Skeletal muscle tissue (tissue), 4 donors: ENCODE measurements around the gene CDKN1A. TPM values are rescaled to one million over a fixed set of nuclear protein-coding genes. Genes with fewer than 3 reads are reported as not detected.
"Not testable (repeated sequence)": the region's sequence is repeated elsewhere in the genome, so short reads cannot be mapped to it uniquely, and the experiment has no call there.

ENCODE experiments used
- H3K27ac ChIP-seq: one replicate; pipeline ENCODE4 v1.7.0; 2013; ENCODE audit warnings: mild to moderate bottlenecking, low read depth, low read length, inconsistent platforms
- H3K27me3 ChIP-seq, 3 donors: one replicate each; pipeline ENCODE4 v1.7.0; 2013; ENCODE audit warnings: low read length in 3 of 3; ENCODE audit not compliant: control insufficient read depth in 3 of 3, insufficient read depth in 3 of 3
- H3K36me3 ChIP-seq, 3 donors: one replicate each; pipeline ENCODE4 v1.7.0; 2013; ENCODE audit warnings: low read length in 3 of 3; ENCODE audit not compliant: control insufficient read depth in 3 of 3, insufficient read depth in 3 of 3
- H3K4me1 ChIP-seq, 3 donors: one replicate each; pipeline ENCODE4 v1.7.0; 2013; ENCODE audit warnings: low read length in 3 of 3, mild to moderate bottlenecking in 3 of 3; ENCODE audit not compliant: control insufficient read depth in 3 of 3, insufficient read depth in 3 of 3
- H3K4me3 ChIP-seq, 3 donors: one replicate each; pipeline ENCODE4 v1.7.0; 2013; ENCODE audit warnings: low read length in 3 of 3
- H3K9ac ChIP-seq, 3 donors: one replicate each; pipeline ENCODE4 v1.7.0; 2013; ENCODE audit warnings: low read length in 3 of 3, mild to moderate bottlenecking in 3 of 3, moderate library complexity in 2 of 3, low read depth in 1 of 3
- H3K9me3 ChIP-seq, 3 donors: one replicate each; pipeline ENCODE4 v1.7.0; 2013; ENCODE audit warnings: low read length in 3 of 3; ENCODE audit not compliant: control insufficient read depth in 3 of 3
- total RNA-seq: library from RNA; depleted of rRNA; stranded (reverse); fragments of >200 nt; gene quantifications from one replicate; pipeline ENCODE4 v1.2.3, GENCODE V29; 2014
- donor health status: Osteomylitis.

Gene CDKN1A
- total RNA-seq, 1 donor from 2014 or later = 62.1 TPM

- no peaks in the 10 kb centered on the region for H3K4me1 ChIP-seq
- H3K9me3 ChIP-seq = no peaks in the 10 kb centered on the region
- H3K9ac ChIP-seq = no peak overlapping the region
- H3K27me3 ChIP-seq = no peaks in the 10 kb centered on the region
- no peak overlapping the region for H3K27ac ChIP-seq
- H3K36me3 ChIP-seq = no peaks in the 10 kb centered on the region
- H3K4me3 ChIP-seq = no peak overlapping the region
These were observed 23.0 kb downstream of the CDKN1A start for GRCh38 chr6:36701401-36701991.

DNA sequence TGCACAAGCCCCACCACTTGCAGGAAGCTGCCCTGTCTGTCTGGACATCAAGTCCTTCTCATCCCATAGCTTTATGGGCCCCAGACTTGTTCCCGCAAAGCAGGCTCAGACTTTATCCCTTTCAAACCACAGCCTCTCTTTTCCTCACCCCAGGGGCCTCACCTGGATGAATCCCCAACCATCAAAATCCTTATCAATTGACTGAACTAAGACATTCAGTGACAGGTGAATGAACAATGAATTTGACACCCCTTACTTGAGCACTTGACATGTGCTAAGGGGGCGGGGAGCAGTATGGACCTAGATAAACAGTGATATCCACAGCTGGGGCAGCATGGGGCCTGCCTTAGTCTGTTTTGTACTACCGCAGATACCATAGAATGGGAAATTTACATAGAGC is 24.1 kb downstream of the CDKN1A start:
- no peak overlapping the region for H3K9ac ChIP-seq
- no peaks in the 10 kb centered on the region for H3K4me1 ChIP-seq
- no peak overlapping the region for H3K4me3 ChIP-seq
- H3K36me3 ChIP-seq = no peaks in the 10 kb centered on the region
- no peaks in the 10 kb centered on the region for H3K9me3 ChIP-seq
- no peaks in the 10 kb centered on the region for H3K27me3 ChIP-seq
- no peak overlapping the region for H3K27ac ChIP-seq

DNA sequence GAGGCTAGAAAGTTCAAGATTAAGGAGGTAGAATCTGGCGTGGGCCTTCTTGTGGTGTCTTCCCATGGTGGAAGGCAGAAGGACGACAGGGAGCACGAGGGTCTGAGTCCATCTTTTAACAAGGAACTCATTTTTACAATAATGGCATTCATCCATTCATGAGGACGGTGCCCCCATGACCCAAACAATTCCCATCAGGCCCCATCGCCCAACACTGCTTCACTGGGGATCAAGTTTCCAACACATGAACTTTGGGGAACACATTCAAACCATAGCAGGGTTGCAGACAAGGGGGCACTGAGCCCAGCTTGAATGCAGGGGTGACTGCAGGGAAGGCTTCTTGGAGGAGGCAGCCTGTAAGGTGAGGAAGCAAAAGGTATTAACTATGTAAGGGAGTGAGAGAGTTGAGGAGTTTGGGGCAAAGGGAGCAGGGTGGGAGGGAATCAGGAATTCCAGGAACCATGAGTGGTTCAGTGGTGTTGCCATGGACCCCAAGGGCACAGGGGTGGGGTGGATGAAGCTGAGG is 24.6 kb downstream of the CDKN1A start:
- no peaks in the 10 kb centered on the region for H3K27me3 ChIP-seq
- H3K9me3 ChIP-seq = no peaks in the 10 kb centered on the region
- no peak overlapping the region for H3K9ac ChIP-seq
- H3K36me3 ChIP-seq = no peaks in the 10 kb centered on the region
- no peak overlapping the region for H3K4me3 ChIP-seq
- H3K4me1 ChIP-seq = no peaks in the 10 kb centered on the region
- H3K27ac ChIP-seq = no peak overlapping the region

GRCh38 chr6:36703982-36704381 is 25.5 kb downstream of the CDKN1A start:
- Histone ChIP-seq H3K9me3 (no peaks in the 10 kb centered on the region), H3K4me3 (no peak overlapping the region), H3K4me1 (no peaks in the 10 kb centered on the region), H3K27me3 (no peaks in the 10 kb centered on the region), H3K9ac (no peak overlapping the region), H3K36me3 (no peaks in the 10 kb centered on the region), H3K27ac (no peak overlapping the region)

- H3K9ac ChIP-seq, H3K9me3 ChIP-seq, H3K27me3 ChIP-seq, H3K4me3 ChIP-seq, H3K27ac ChIP-seq, H3K36me3 ChIP-seq, H3K4me1 ChIP-seq: not testable (repeated sequence)
These were observed 26.6 kb downstream of the CDKN1A start for GRCh38 chr6:36704961-36705577.

DNA sequence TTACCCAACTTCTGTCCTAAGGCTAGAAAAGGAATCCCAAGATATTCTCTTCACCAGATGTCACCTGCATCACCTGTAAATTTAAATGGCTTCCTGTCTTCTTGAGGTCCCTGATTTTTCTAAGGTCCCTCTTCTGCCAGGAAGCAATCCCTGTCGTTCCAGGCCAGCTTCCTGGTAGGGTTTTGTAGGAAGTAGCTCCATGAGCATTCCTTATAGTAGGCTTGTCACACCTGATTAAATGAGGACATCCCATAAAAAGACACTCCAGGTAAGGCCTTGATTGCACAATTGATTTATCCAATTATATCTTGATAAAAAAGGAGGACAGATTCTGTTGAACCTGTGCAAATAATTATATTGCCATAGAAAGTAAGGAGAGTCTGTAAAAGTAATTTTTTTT is 27.8 kb downstream of the CDKN1A start:
- Histone ChIP-seq H3K36me3 (no peaks in the 10 kb centered on the region), H3K27me3 (no peaks in the 10 kb centered on the region), H3K4me1 (no peaks in the 10 kb centered on the region), H3K4me3 (no peak overlapping the region), H3K9ac (no peak overlapping the region), H3K9me3 (no peaks in the 10 kb centered on the region), H3K27ac (no peak overlapping the region)

DNA sequence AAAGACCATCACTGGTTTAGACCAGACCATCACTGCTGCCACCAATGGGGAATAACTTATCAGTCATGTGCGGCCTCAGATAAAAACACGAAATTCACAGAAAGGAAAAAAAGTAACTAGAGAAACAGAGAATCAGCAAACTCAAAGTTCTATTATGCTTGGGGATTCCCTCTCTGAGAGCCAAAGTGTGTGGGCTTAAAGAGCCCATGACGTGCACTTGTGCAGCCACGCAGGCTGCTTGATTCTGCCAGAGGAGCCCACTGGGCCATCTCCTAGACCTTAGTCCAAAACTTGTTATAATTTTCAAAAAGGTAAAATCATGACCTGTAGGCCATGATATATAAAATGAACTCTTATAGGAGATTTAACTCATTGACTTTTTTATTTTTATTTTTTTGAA is 34.3 kb downstream of the CDKN1A start:
- H3K9ac ChIP-seq = no peak overlapping the region
- H3K27me3 ChIP-seq = no peaks in the 10 kb centered on the region
- no peak overlapping the region for H3K4me3 ChIP-seq
- H3K27ac ChIP-seq = no peak overlapping the region
- no peaks in the 10 kb centered on the region for H3K4me1 ChIP-seq
- no peaks in the 10 kb centered on the region for H3K9me3 ChIP-seq
- no peaks in the 10 kb centered on the region for H3K36me3 ChIP-seq

DNA sequence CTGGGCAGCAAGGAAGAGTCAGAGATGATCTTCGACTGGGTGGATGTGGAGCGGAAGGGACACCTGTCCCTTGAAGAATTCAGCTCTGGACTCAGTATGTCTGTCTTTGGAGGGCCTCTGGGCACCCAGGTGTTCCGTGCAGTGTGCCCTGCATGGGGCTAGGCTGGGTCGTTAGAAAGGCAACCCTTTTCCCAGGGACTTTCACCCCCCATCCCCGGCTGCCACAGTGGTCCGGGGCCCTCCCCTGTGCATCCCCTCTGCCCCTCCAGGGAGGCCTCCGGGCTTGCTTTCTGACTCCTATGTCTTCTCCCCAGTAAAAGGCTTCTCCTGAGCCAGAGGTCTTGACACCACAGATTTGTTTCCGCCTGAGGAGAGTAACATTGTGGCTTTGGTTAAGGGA is 35.3 kb downstream of the CDKN1A start:
- Histone ChIP-seq H3K36me3 (no peaks in the 10 kb centered on the region), H3K4me3 (no peak overlapping the region), H3K4me1 (no peaks in the 10 kb centered on the region), H3K9me3 (no peaks in the 10 kb centered on the region), H3K27ac (no peak overlapping the region), H3K27me3 (no peaks in the 10 kb centered on the region), H3K9ac (no peak overlapping the region)

GRCh38 chr6:36714511-36714910 is 36.0 kb downstream of the CDKN1A start:
- no peak overlapping the region for H3K9ac ChIP-seq
- H3K9me3 ChIP-seq = no peaks in the 10 kb centered on the region
- no peaks in the 10 kb centered on the region for H3K27me3 ChIP-seq
- H3K4me1 ChIP-seq = no peaks in the 10 kb centered on the region
- H3K36me3 ChIP-seq = no peaks in the 10 kb centered on the region
- no peak overlapping the region for H3K4me3 ChIP-seq
- no peak overlapping the region for H3K27ac ChIP-seq

DNA sequence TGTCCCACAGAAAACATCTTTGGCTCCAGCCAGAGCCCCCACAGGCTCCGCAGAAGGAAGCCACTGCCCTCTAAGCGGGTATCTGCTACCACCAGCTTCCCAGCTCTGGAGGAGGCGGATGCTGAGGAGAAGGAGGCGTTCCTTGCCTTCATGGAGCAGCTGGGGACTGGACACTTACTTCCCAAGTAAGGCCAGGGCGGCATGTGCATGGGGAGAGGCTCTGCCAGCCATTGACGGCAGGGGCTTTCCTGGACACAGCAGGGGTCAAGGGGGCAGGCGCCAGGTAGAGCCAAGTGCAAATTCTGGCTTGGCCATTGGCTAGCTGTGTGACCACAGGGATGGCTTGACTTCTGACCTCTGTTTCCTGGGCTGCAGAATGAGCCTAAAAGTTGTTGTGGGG is 37.0 kb downstream of the CDKN1A start:
- H3K9me3 ChIP-seq = no peaks in the 10 kb centered on the region
- no peaks in the 10 kb centered on the region for H3K36me3 ChIP-seq
- no peaks in the 10 kb centered on the region for H3K27me3 ChIP-seq
- H3K27ac ChIP-seq = no peak overlapping the region
- H3K9ac ChIP-seq = no peak overlapping the region
- H3K4me1 ChIP-seq = no peaks in the 10 kb centered on the region
- no peak overlapping the region for H3K4me3 ChIP-seq
